Activated naive CD8-positive, alpha-beta T cell treated with anti-CD3 and anti-CD28 coated beads, Interleukin-2, amount 10 ng/mL, durations not matched to agents 7 days and 5 days (primary cell): Measurements from ENCODE around the gene FGF14. TPM values are rescaled to one million over a fixed set of nuclear protein-coding genes. Genes with fewer than 3 reads are reported as not detected.
"Not testable (repeated sequence)": the region's sequence is repeated elsewhere in the genome, so short reads cannot be mapped to it uniquely, and the experiment has no call there.

Experiments used
- ATAC-seq: fragments of 150-1000 bp; cut with Tn5 transposase; one replicate; pipeline ENCODE4 v1.10.0; 2021; ENCODE audit warnings: low read depth, moderate library complexity
- POLR2A ChIA-PET: fragments of 350-600 bp; sonication (Branson Sonifier 250); formaldehyde crosslinking; loops from one replicate; lab custom pipeline; 2021; ENCODE audit warnings: antibody characterized with exemption; lab: Charles Lee
- DNase-seq: peaks from one replicate; pipeline ENCODE4 v3.0.0; 2021
- H3K27ac Mint-ChIP-seq: one replicate; pipeline ENCODE4 v1.8.0; 2022; ENCODE audit warnings: mild to moderate bottlenecking, mixed read lengths
- H3K27me3 Mint-ChIP-seq: one replicate; pipeline ENCODE4 v1.8.0; 2022; ENCODE audit warnings: mild to moderate bottlenecking, moderate library complexity, mixed read lengths
- H3K36me3 Mint-ChIP-seq: one replicate; pipeline ENCODE4 v1.8.0; 2021; ENCODE audit warnings: mild to moderate bottlenecking, mixed read lengths
- H3K4me1 Mint-ChIP-seq: one replicate; pipeline ENCODE4 v1.8.0; 2021; ENCODE audit warnings: mixed read lengths
- H3K4me3 Mint-ChIP-seq: one replicate; pipeline ENCODE4 v1.8.0; 2022; ENCODE audit warnings: mild to moderate bottlenecking, moderate library complexity, mixed read lengths
- H3K9me3 Mint-ChIP-seq: one replicate; pipeline ENCODE4 v1.8.0; 2021; ENCODE audit warnings: mixed read lengths
- total RNA-seq, 2 experiments: library from RNA; stranded (reverse); gene quantifications; one replicate each; pipeline ENCODE4 v1.2.3, GENCODE V29; 2021

Gene FGF14
- total RNA-seq, 2 experiments from 2014 or later = 0.03 TPM; not detected in 1

GRCh38 chr13:101845245-101846020, 556.4 kb downstream of the FGF14 start:
- no peak for ATAC-seq
- no peak for DNase-seq

GRCh38 chr13:101841698-101842097, 560.1 kb downstream of the FGF14 start:
- DNase-seq (no peak), ATAC-seq (no peak)
- Mint-ChIP-seq H3K9me3 (no peaks in the 10 kb centered on the region), H3K27me3 (no peaks in the 10 kb centered on the region), H3K36me3 (no peaks in the 10 kb centered on the region), H3K27ac (no peak overlapping the region), H3K4me3 (no peak overlapping the region), H3K4me1 (no peaks in the 10 kb centered on the region)
- POLR2A ChIA-PET = no interaction called here

More at GRCh38 chr13:101845245-101846020, 556.4 kb downstream of the FGF14 start:
- Mint-ChIP-seq H3K9me3 (no peaks in the 10 kb centered on the region), H3K27ac (no peak overlapping the region), H3K4me1 (no peaks in the 10 kb centered on the region), H3K4me3 (no peak overlapping the region), H3K36me3 (no peaks in the 10 kb centered on the region), H3K27me3 (peaks cover 2% of the 10 kb centered on the region)
- POLR2A ChIA-PET = no interaction called here

GRCh38 chr13:101838323-101838722, 563.5 kb downstream of the FGF14 start:
- no peaks in the 10 kb centered on the region for H3K4me1 Mint-ChIP-seq

GRCh38 chr13:101837778-101838177, 564.1 kb downstream of the FGF14 start:
- POLR2A ChIA-PET, H3K36me3 Mint-ChIP-seq, H3K27ac Mint-ChIP-seq, H3K9me3 Mint-ChIP-seq, H3K4me1 Mint-ChIP-seq, DNase-seq, ATAC-seq, H3K4me3 Mint-ChIP-seq, H3K27me3 Mint-ChIP-seq: not testable (repeated sequence)

More at GRCh38 chr13:101838323-101838722, 563.5 kb downstream of the FGF14 start:
- H3K9me3 Mint-ChIP-seq = no peaks in the 10 kb centered on the region
- peaks cover 2% of the 10 kb centered on the region for H3K27me3 Mint-ChIP-seq
- DNase-seq = no peak
- POLR2A ChIA-PET = no interaction called here
- no peak for ATAC-seq
- no peak overlapping the region for H3K4me3 Mint-ChIP-seq
- no peak overlapping the region for H3K27ac Mint-ChIP-seq
- H3K36me3 Mint-ChIP-seq = no peaks in the 10 kb centered on the region

GRCh38 chr13:101837288-101837687, 564.6 kb downstream of the FGF14 start:
- H3K27ac Mint-ChIP-seq = no peak overlapping the region
- DNase-seq (no peak), ATAC-seq (no peak)
- H3K9me3 Mint-ChIP-seq = no peaks in the 10 kb centered on the region
- no peaks in the 10 kb centered on the region for H3K36me3 Mint-ChIP-seq
- no peak overlapping the region for H3K4me3 Mint-ChIP-seq
- POLR2A ChIA-PET = no interaction called here
- H3K4me1 Mint-ChIP-seq = no peaks in the 10 kb centered on the region
- H3K27me3 Mint-ChIP-seq = peaks cover 2% of the 10 kb centered on the region

- ATAC-seq = no peak
- Mint-ChIP-seq H3K27me3 (peaks cover 2% of the 10 kb centered on the region), H3K36me3 (no peaks in the 10 kb centered on the region), H3K4me1 (no peaks in the 10 kb centered on the region), H3K27ac (no peak overlapping the region), H3K9me3 (no peaks in the 10 kb centered on the region), H3K4me3 (no peak overlapping the region)
- POLR2A ChIA-PET = no interaction called here
- DNase-seq = no peak
These were observed 565.9 kb downstream of the FGF14 start for GRCh38 chr13:101835920-101836319.

GRCh38 chr13:101833671-101834070, 568.2 kb downstream of the FGF14 start:
- Mint-ChIP-seq H3K27me3 (peaks cover 4% of the 10 kb centered on the region), H3K36me3 (no peaks in the 10 kb centered on the region), H3K9me3 (no peaks in the 10 kb centered on the region), H3K4me3 (no peak overlapping the region), H3K27ac (no peak overlapping the region), H3K4me1 (no peaks in the 10 kb centered on the region)
- POLR2A ChIA-PET = no interaction called here
- DNase-seq (no peak), ATAC-seq (no peak)

GRCh38 chr13:101830035-101830434, 571.8 kb downstream of the FGF14 start:
- Mint-ChIP-seq H3K27ac (no peak overlapping the region), H3K36me3 (no peaks in the 10 kb centered on the region), H3K27me3 (peaks cover 3% of the 10 kb centered on the region), H3K4me1 (no peaks in the 10 kb centered on the region), H3K4me3 (no peak overlapping the region), H3K9me3 (no peaks in the 10 kb centered on the region)
- POLR2A ChIA-PET = no interaction called here
- ATAC-seq (no peak), DNase-seq (no peak)

- Mint-ChIP-seq H3K27me3 (peaks cover 3% of the 10 kb centered on the region), H3K4me3 (no peak overlapping the region), H3K4me1 (no peaks in the 10 kb centered on the region), H3K27ac (no peak overlapping the region), H3K9me3 (no peaks in the 10 kb centered on the region), H3K36me3 (no peaks in the 10 kb centered on the region)
- no peak for ATAC-seq
- no peak for DNase-seq
- POLR2A ChIA-PET = no interaction called here
These were observed 572.4 kb downstream of the FGF14 start for GRCh38 chr13:101829484-101829883.

- Mint-ChIP-seq H3K4me3 (no peak overlapping the region), H3K27me3 (peaks cover 3% of the 10 kb centered on the region), H3K27ac (no peak overlapping the region), H3K9me3 (no peaks in the 10 kb centered on the region), H3K36me3 (no peaks in the 10 kb centered on the region), H3K4me1 (no peaks in the 10 kb centered on the region)
- ATAC-seq (no peak), DNase-seq (no peak)
- POLR2A ChIA-PET = no interaction called here
These were observed 573.7 kb downstream of the FGF14 start for GRCh38 chr13:101828119-101828518.

GRCh38 chr13:101817898-101818297, 584.0 kb downstream of the FGF14 start:
- POLR2A ChIA-PET = no interaction called here
- H3K36me3 Mint-ChIP-seq = no peaks in the 10 kb centered on the region
- H3K27ac Mint-ChIP-seq = no peak overlapping the region
- ATAC-seq (no peak), DNase-seq (no peak)
- H3K27me3 Mint-ChIP-seq = peaks cover 3% of the 10 kb centered on the region
- H3K9me3 Mint-ChIP-seq = no peaks in the 10 kb centered on the region
- no peaks in the 10 kb centered on the region for H3K4me1 Mint-ChIP-seq
- no peak overlapping the region for H3K4me3 Mint-ChIP-seq

GRCh38 chr13:101811881-101812280, 590.0 kb downstream of the FGF14 start:
- no peaks in the 10 kb centered on the region for H3K4me1 Mint-ChIP-seq
- POLR2A ChIA-PET = no interaction called here
- no peaks in the 10 kb centered on the region for H3K36me3 Mint-ChIP-seq
- H3K9me3 Mint-ChIP-seq = no peaks in the 10 kb centered on the region
- no peak overlapping the region for H3K4me3 Mint-ChIP-seq
- H3K27ac Mint-ChIP-seq = no peak overlapping the region
- ATAC-seq (no peak), DNase-seq (no peak)
- peaks cover under 1% of the 10 kb centered on the region for H3K27me3 Mint-ChIP-seq

GRCh38 chr13:101811284-101811839, 590.5 kb downstream of the FGF14 start:
- no peaks in the 10 kb centered on the region for H3K9me3 Mint-ChIP-seq
- no peaks in the 10 kb centered on the region for H3K4me1 Mint-ChIP-seq
- no peak overlapping the region for H3K4me3 Mint-ChIP-seq
- no peak overlapping the region for H3K27ac Mint-ChIP-seq
- H3K36me3 Mint-ChIP-seq = no peaks in the 10 kb centered on the region
- H3K27me3 Mint-ChIP-seq = no peaks in the 10 kb centered on the region
- POLR2A ChIA-PET = no interaction called here
- no peak for ATAC-seq
- no peak for DNase-seq

- H3K36me3 Mint-ChIP-seq = no peaks in the 10 kb centered on the region
- ATAC-seq (no peak), DNase-seq (no peak)
- POLR2A ChIA-PET = no interaction called here
- no peak overlapping the region for H3K27ac Mint-ChIP-seq
- H3K9me3 Mint-ChIP-seq = no peaks in the 10 kb centered on the region
- no peaks in the 10 kb centered on the region for H3K4me1 Mint-ChIP-seq
- no peaks in the 10 kb centered on the region for H3K27me3 Mint-ChIP-seq
- H3K4me3 Mint-ChIP-seq = no peak overlapping the region
These were observed 602.7 kb downstream of the FGF14 start for GRCh38 chr13:101799196-101799595.
